K562 (cell line): ENCODE results near the gene WIF1. TPM values are rescaled to one million over a fixed set of nuclear protein-coding genes. Genes with fewer than 3 reads are reported as not detected.

Source experiments
- ATAC-seq: fragments of 200-7000 bp; cut with Tn5 transposase; 3 replicates; pipeline ENCODE4 v1.9.1; 2020; ENCODE audit warnings: moderate library complexity
- BruUV-seq: library from RNA; stranded (reverse); fragments of 400-500 nt; replicated peaks from 2 replicates; lab custom pipeline; 2021; lab: Mats Ljungman, UMichigan
- CTCF ChIA-PET: fragments of 300-600 bp; formaldehyde crosslinking; extraction: SDS; loops from one replicate; lab custom pipeline; 2021; ENCODE audit warnings: low intra/inter-chr PET ratio; lab: Yijun Ruan, JAX
- POLR2A ChIA-PET: fragments of 300-600, 350-650 bp; sonication (Branson Sonifier 250); formaldehyde crosslinking; extraction: SDS; loops from one replicate; lab custom pipeline; 2021; ENCODE audit warnings: antibody characterized with exemption, inconsistent platforms; lab: Yijun Ruan, JAX
- DNase-seq, 4 experiments: peaks; one replicate each; pipeline versions ENCODE4 v3.0.0 to v3.0.0-alpha.2; 2011 to 2018; ENCODE audit warnings: low spot score in 3 of 4, mixed read lengths in 3 of 4; ENCODE audit errors: extremely low read depth in 1 of 4
- FAIRE-seq: peaks from 2 replicates; lab custom pipeline; 2011; peaks lifted over from hg19 to GRCh38; lab: Jason Lieb, UNC
- H2AFZ ChIP-seq: 2 replicates; pipeline ENCODE4 v1.6.0; 2011; ENCODE audit warnings: low read depth, low read length, control low read depth, inconsistent platforms
- H3K27ac ChIP-seq: fragments of 200-600 bp; 3 replicates; pipeline ENCODE4 v1.8.0; 2011; ENCODE audit warnings: low read depth, mild to moderate bottlenecking, control low read depth, inconsistent platforms, low read length, moderate library complexity, mixed read lengths; ENCODE audit errors: extremely low read depth
- H3K27me3 ChIP-seq, 2 experiments: fragments of 300-600 bp in 1 of 2; 2 replicates in 1 of 2; 3 replicates in 1 of 2; pipeline versions ENCODE4 v1.6.0 to v1.8.0; 2011; ENCODE audit warnings: inconsistent platforms in 2 of 2, low read length in 2 of 2, mild to moderate bottlenecking in 1 of 2, mixed read lengths in 1 of 2, moderate library complexity in 1 of 2; ENCODE audit not compliant: control insufficient read depth in 2 of 2, insufficient read depth in 2 of 2
- H3K36me3 ChIP-seq: fragments of 300-600 bp; 3 replicates; pipeline ENCODE4 v1.8.0; 2011; ENCODE audit warnings: mild to moderate bottlenecking, low read length, inconsistent platforms; ENCODE audit not compliant: control insufficient read depth, insufficient read depth
- H3K4me1 ChIP-seq, 2 experiments: fragments of 200-600 bp in 1 of 2; replicated peaks in 1 of 2; 2 replicates in 1 of 2; 3 replicates in 1 of 2; pipeline versions ENCODE4 v1.5.1 to v1.8.0; 2011; ENCODE audit warnings: inconsistent platforms in 2 of 2, low read length in 2 of 2, mild to moderate bottlenecking in 1 of 2, mixed read lengths in 1 of 2, moderate library complexity in 1 of 2; ENCODE audit not compliant: control insufficient read depth in 2 of 2, insufficient read depth in 2 of 2
- H3K4me2 ChIP-seq: 2 replicates; pipeline ENCODE4 v1.6.1; 2011; ENCODE audit warnings: low read length, control low read depth, inconsistent platforms, mixed read lengths; ENCODE audit not compliant: insufficient read depth
- H3K4me3 ChIP-seq: fragments of 200-600 bp; sonication (generic), shearing (Covaris generic); 2 replicates; pipeline ENCODE4 v1.5.1; 2016; ENCODE audit warnings: control low read depth, inconsistent platforms
- H3K79me2 ChIP-seq: fragments of 200-600 bp; 3 replicates; pipeline ENCODE4 v1.8.0; 2011; ENCODE audit warnings: low read length, inconsistent platforms; ENCODE audit not compliant: control insufficient read depth, insufficient read depth
- H3K9ac ChIP-seq, 2 experiments: 2 replicates each; pipeline versions ENCODE4 v1.6.0 to v1.6.1; 2011; ENCODE audit warnings: low read depth in 2 of 2, low read length in 2 of 2, control low read depth in 1 of 2, inconsistent platforms in 1 of 2, mild to moderate bottlenecking in 1 of 2, mixed read lengths in 1 of 2; ENCODE audit not compliant: insufficient read depth in 1 of 2
- H3K9me1 ChIP-seq: one replicate; pipeline ENCODE4 v1.6.0; 2011; ENCODE audit warnings: inconsistent platforms, mild to moderate bottlenecking, low read length, moderate library complexity; ENCODE audit not compliant: control insufficient read depth, insufficient read depth
- H3K9me3 ChIP-seq: replicated peaks from 2 replicates; pipeline ENCODE4 v1.5.1; 2011; ENCODE audit warnings: low read depth, low read length, inconsistent platforms; ENCODE audit not compliant: control insufficient read depth, insufficient read depth
- H4K20me1 ChIP-seq: replicated peaks from 2 replicates; pipeline ENCODE4 v1.6.1; 2011; ENCODE audit warnings: low read length, inconsistent platforms, mixed read lengths; ENCODE audit not compliant: control insufficient read depth, insufficient read depth
- RFX5 ChIP-seq: IDR thresholded peaks from 2 replicates; pipeline ENCODE4 v1.6.1; 2011; ENCODE audit warnings: low read depth, mild to moderate bottlenecking, improper control_type of control experiment, low read length
- SP2 ChIP-seq: IDR thresholded peaks from 2 replicates; pipeline ENCODE4 v1.6.1; 2011; ENCODE audit warnings: mild to moderate bottlenecking, low read depth, low read length, moderate library complexity; ENCODE audit not compliant: poor library complexity, severe bottlenecking; ENCODE audit errors: extremely low read depth
- ZC3H4 ChIP-seq: sonication (generic); formaldehyde crosslinking; IDR thresholded peaks from 2 replicates; pipeline ENCODE4 v1.9.0; 2021; ENCODE audit warnings: missing genetic modification reagents, borderline replicate concordance
- ZNF436 ChIP-seq: fragments of 250-450, 450-650 bp; sonication (Bioruptor Pico); formaldehyde crosslinking; IDR thresholded peaks from 2 replicates; pipeline ENCODE4 v1.7.0; 2020; ENCODE audit warnings: mild to moderate bottlenecking
- ZNF57 ChIP-seq: fragments of 450-650 bp; formaldehyde crosslinking; IDR thresholded peaks from 2 replicates; pipeline ENCODE4 v1.4.0; 2020; ENCODE audit warnings: mild to moderate bottlenecking, moderate library complexity
- WGBS: fragments of 100-300 bp; shearing (Covaris generic); methylation state at CpG from one replicate; pipeline ENCODE4 v1.1.6; 2016; ENCODE audit warnings: low coverage, mixed read lengths; ENCODE audit not compliant: insufficient coverage; ENCODE audit errors: missing lambda C conversion rate; 5-methylcytosine and 5-hydroxymethylcytosine counted together
- in situ Hi-C: fragments of 300-500 bp; cut with MboI; formaldehyde crosslinking; loops from 4 replicates; pipeline ENCODE4 v1.15.0; 2018; ENCODE audit warnings: inconsistent platforms, mixed read lengths
- intact Hi-C: fragments of 100-400 bp; cut with micrococcal nuclease; formaldehyde crosslinking; loops from 2 replicates; pipeline ENCODE4 v1.14.2; 2022
- polyA plus RNA-seq, 8 experiments: library from polyadenylated mRNA; depleted of rRNA in 4 of 8; stranded (reverse) in 5 of 8; unstranded in 3 of 8; fragments of >200 nt; fragmentation: Nextera tagmentation in 2 of 8; fragmentation: Illumina TruSeq in 1 of 8; extraction: Ambion mirVana in 2 of 8; extraction: Trizol in 1 of 8; gene quantifications; 2 replicates each; pipeline versions ENCODE4 v1.2.1 to v1.2.3, GENCODE V29; 2011 to 2014; ENCODE audit warnings: inconsistent platforms in 1 of 8, missing spikeins in 1 of 8
- total RNA-seq, 7 experiments: library from RNA; depleted of rRNA in 6 of 7; stranded (reverse); fragments of >200 nt in 6 of 7; fragmentation: Illumina TruSeq in 2 of 7; extraction: Trizol in 2 of 7; gene quantifications; 2 replicates each; pipeline versions ENCODE4 v1.2.1 to v1.2.3, GENCODE V29; 2011 to 2021; ENCODE audit warnings: low replicate concordance in 1 of 7
- TF ChIP-seq, protein P1 (sequence below), 2 experiments: fragments of 450-650 bp; conservative IDR thresholded peaks; 2 replicates each; pipeline ENCODE4 v1.6.1; 2017; ENCODE audit warnings: mild to moderate bottlenecking in 2 of 2, moderate library complexity in 2 of 2
- TF ChIP-seq, protein P2 (sequence below), 2 experiments: fragments of 450-650 bp in 1 of 2; IDR thresholded peaks; 2 replicates each; pipeline ENCODE4 v1.6.1; 2011 to 2017; ENCODE audit warnings: low read depth in 2 of 2, antibody characterized with exemption in 1 of 2, borderline replicate concordance in 1 of 2, low read length in 1 of 2, mild to moderate bottlenecking in 1 of 2, mixed read lengths in 1 of 2; ENCODE audit not compliant: control insufficient read depth in 1 of 2
- TF ChIP-seq, protein P3 (sequence below): fragments of 450-650 bp; IDR thresholded peaks from 2 replicates; pipeline ENCODE4 v1.6.1; 2017; ENCODE audit warnings: mild to moderate bottlenecking, moderate library complexity
- TF ChIP-seq, protein P4 (sequence below): fragments of 200-800 bp; sonication (Bioruptor generic); IDR thresholded peaks from 2 replicates; pipeline ENCODE4 v1.6.1; 2017; ENCODE audit warnings: missing genetic modification characterization, missing compliant biosample characterization

WIF1 gene
- total and polyA plus RNA-seq, 9 of the 15 experiments (the other 6 are each of a cell fraction or from before 2014, with no cell fraction given) = not detected

DNA sequence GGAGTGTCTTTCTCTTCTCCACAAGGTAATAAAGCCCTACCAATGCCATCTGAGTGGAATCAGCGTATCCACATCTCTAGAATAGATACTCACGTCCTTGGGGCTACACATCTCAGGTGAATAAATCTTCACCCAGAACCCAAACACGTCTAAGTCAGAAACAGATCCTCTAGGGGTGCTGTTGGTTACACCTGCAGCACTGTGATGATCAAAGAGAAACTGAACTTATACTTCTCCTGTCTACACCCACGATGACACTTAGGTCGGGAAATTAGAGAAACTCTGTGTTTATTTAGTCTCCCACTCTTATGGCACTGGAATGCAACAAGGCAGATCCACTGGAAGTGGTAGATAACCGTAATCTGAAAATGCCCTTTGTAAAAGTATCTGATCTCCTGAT is 46.2 kb downstream of the WIF1 start (continued):
- TF ChIP-seq, protein P1, sequence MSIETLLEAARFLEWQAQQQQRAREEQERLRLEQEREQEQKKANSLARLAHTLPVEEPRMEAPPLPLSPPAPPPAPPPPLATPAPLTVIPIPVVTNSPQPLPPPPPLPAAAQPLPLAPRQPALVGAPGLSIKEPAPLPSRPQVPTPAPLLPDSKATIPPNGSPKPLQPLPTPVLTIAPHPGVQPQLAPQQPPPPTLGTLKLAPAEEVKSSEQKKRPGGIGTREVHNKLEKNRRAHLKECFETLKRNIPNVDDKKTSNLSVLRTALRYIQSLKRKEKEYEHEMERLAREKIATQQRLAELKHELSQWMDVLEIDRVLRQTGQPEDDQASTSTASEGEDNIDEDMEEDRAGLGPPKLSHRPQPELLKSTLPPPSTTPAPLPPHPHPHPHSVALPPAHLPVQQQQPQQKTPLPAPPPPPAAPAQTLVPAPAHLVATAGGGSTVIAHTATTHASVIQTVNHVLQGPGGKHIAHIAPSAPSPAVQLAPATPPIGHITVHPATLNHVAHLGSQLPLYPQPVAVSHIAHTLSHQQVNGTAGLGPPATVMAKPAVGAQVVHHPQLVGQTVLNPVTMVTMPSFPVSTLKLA (conservative IDR thresholded peaks at IDR 0.05) = no peak
- no peak for TF ChIP-seq ZC3H4 (CRISPR knock-in tag)
- TF ChIP-seq, protein P2, sequence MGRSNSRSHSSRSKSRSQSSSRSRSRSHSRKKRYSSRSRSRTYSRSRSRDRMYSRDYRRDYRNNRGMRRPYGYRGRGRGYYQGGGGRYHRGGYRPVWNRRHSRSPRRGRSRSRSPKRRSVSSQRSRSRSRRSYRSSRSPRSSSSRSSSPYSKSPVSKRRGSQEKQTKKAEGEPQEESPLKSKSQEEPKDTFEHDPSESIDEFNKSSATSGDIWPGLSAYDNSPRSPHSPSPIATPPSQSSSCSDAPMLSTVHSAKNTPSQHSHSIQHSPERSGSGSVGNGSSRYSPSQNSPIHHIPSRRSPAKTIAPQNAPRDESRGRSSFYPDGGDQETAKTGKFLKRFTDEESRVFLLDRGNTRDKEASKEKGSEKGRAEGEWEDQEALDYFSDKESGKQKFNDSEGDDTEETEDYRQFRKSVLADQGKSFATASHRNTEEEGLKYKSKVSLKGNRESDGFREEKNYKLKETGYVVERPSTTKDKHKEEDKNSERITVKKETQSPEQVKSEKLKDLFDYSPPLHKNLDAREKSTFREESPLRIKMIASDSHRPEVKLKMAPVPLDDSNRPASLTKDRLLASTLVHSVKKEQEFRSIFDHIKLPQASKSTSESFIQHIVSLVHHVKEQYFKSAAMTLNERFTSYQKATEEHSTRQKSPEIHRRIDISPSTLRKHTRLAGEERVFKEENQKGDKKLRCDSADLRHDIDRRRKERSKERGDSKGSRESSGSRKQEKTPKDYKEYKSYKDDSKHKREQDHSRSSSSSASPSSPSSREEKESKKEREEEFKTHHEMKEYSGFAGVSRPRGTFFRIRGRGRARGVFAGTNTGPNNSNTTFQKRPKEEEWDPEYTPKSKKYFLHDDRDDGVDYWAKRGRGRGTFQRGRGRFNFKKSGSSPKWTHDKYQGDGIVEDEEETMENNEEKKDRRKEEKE (IDR thresholded peaks at IDR 0.05; ENCODE audit: borderline replicate concordance in 1 of 2, control insufficient read depth in 1 of 2, low read depth in 2 of 2, low read length in 1 of 2) = no peak

DNA sequence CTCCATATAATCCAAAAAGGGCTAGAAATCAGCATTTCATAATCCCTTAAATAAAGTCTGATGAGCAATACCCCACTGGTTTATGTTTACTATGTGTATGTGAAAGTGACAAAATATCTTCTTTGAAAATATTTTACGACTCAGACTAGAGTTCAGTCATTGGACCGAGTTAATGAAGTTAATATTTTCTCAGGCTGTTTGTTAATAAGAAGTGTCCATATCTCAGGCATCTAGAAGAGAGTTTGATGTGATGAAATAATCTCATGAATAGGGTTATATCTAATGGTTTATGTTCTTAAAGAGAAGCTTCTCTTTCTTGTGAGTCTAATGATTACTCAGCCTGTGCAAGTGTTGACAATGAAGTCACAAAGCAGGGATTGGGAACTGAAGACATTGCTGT is 51.8 kb downstream of the WIF1 start:
- CTCF ChIA-PET = no interaction called here
- Histone ChIP-seq H3K9me1 (no peaks in the 10 kb centered on the region), H3K27ac (no peak overlapping the region), H3K79me2 (no peaks in the 10 kb centered on the region), H3K27me3 (no peaks in the 10 kb centered on the region; a peak in 1 of 5 replicates), H3K9me3 (no peaks in the 10 kb centered on the region), H4K20me1 (peaks cover 3% of the 10 kb centered on the region; the same call in 1 of the 2 replicates), H3K4me3 (no peak overlapping the region), H2AFZ (no peak overlapping the region), H3K4me2 (no peak overlapping the region), H3K9ac (no peak overlapping the region), H3K4me1 (no peaks in the 10 kb centered on the region), H3K36me3 (no peaks in the 10 kb centered on the region)
- no TSS peak for BruUV-seq
- FAIRE-seq (no peak), ATAC-seq (no peak), DNase-seq (no peak)
- WGBS = 0% methylated on average over 2 of the region's 2 CpGs
- POLR2A ChIA-PET = no interaction called here
- in situ Hi-C loops (no loop called here), intact Hi-C loops (no loop called here)
- TF ChIP-seq, protein P3, sequence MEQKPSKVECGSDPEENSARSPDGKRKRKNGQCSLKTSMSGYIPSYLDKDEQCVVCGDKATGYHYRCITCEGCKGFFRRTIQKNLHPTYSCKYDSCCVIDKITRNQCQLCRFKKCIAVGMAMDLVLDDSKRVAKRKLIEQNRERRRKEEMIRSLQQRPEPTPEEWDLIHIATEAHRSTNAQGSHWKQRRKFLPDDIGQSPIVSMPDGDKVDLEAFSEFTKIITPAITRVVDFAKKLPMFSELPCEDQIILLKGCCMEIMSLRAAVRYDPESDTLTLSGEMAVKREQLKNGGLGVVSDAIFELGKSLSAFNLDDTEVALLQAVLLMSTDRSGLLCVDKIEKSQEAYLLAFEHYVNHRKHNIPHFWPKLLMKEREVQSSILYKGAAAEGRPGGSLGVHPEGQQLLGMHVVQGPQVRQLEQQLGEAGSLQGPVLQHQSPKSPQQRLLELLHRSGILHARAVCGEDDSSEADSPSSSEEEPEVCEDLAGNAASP = no peak
- TF ChIP-seq RFX5 = no peak
- TF ChIP-seq, protein P4, sequence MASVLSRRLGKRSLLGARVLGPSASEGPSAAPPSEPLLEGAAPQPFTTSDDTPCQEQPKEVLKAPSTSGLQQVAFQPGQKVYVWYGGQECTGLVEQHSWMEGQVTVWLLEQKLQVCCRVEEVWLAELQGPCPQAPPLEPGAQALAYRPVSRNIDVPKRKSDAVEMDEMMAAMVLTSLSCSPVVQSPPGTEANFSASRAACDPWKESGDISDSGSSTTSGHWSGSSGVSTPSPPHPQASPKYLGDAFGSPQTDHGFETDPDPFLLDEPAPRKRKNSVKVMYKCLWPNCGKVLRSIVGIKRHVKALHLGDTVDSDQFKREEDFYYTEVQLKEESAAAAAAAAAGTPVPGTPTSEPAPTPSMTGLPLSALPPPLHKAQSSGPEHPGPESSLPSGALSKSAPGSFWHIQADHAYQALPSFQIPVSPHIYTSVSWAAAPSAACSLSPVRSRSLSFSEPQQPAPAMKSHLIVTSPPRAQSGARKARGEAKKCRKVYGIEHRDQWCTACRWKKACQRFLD = no peak
- TF ChIP-seq ZNF57 (CRISPR knock-in tag) = no peak
- TF ChIP-seq ZNF436 (CRISPR knock-in tag) = no peak
- no peak for TF ChIP-seq SP2
